ENCODE measurements around the gene PCDH9. TPM values are rescaled to one million over a fixed set of nuclear protein-coding genes. Genes with fewer than 3 reads are reported as not detected.

Gene PCDH9
- total and polyA plus RNA-seq, 12 donors = 2.9 to 32.0 (median 15.4) TPM

GRCh38 chr13:66689628-66690027 lies 540.5 kb downstream of the PCDH9 start:
- intact Hi-C loops (cut with DNase I) = loop anchor here in 4 of 10 donors (5.0 to 10.0 kb wide), 2 partner anchors 533 to 535 kb away; no protein-coding TSS in a partner anchor
- no peak overlapping the region for H3K27ac ChIP-seq
- H3K9me3 ChIP-seq = peaks cover 0 to 15% (median 6%) of the 10 kb centered on the region in 11 donors
- no peak overlapping the region for H3K4me3 ChIP-seq
- ATAC-seq (peak in 3 of 8 donors; percentile 47 to 65 (median 52)), DNase-seq (no peak)
- H3K27me3 ChIP-seq = no peaks in the 10 kb centered on the region
- peak in 6 of 9 donors; percentile 18 to 58 (median 34) for TF ChIP-seq CTCF (IDR thresholded peaks at IDR 0.05)
- no peaks in the 10 kb centered on the region for H3K36me3 ChIP-seq
- peaks cover 0 to 11% (median 0%) of the 10 kb centered on the region in 9 donors for H3K4me1 ChIP-seq
- WGBS, 2 donors = 22 to 30% methylated on average over 4 of the region's 4 CpGs

DNA sequence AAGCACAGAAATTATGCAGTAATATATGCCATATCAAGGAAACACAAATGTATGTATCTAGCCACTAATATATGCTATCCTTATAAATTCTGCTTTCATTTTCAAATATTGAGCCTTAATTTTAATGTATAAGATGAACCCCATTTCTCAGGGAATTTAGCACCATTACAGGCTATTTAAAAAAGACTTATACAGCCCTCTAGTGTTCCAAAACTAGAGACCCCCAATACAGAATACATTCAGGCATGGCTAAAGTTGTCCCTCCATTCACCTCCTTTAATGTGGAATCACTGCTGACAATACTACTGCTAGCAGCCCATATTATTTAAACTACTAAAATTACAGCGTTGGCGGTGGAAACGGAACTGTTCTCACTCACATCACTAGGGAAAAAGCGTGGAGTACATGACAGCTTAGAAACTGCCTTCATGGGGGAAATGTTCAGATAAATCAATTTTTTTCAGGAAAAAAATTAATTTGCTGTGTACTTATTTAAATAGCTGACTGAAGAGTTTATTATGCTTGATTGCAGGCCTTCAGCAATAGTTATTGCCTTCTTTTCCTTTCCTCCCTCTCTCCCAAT lies 541.0 kb downstream of the PCDH9 start:
- no peak overlapping the region for H3K27ac ChIP-seq
- no peaks in the 10 kb centered on the region for H3K36me3 ChIP-seq
- H3K27me3 ChIP-seq = no peaks in the 10 kb centered on the region
- H3K4me3 ChIP-seq = no peak overlapping the region
- WGBS, 2 donors = 83 to 88% methylated on average over 4 of the region's 4 CpGs
- intact Hi-C loops (cut with DNase I) = loop anchor here in 2 of 10 donors (5.0 to 10.0 kb wide), 2 partner anchors 533 to 536 kb away; no protein-coding TSS in a partner anchor
- peak in 3 of 9 donors; percentile 4 to 13 (median 11) for TF ChIP-seq CTCF (IDR thresholded peaks at IDR 0.05)
- DNase-seq (no peak), ATAC-seq (no peak)
- peaks cover 0 to 20% (median 6%) of the 10 kb centered on the region in 11 donors for H3K9me3 ChIP-seq
- H3K4me1 ChIP-seq = peaks cover 0 to 9% (median 0%) of the 10 kb centered on the region in 9 donors

DNA sequence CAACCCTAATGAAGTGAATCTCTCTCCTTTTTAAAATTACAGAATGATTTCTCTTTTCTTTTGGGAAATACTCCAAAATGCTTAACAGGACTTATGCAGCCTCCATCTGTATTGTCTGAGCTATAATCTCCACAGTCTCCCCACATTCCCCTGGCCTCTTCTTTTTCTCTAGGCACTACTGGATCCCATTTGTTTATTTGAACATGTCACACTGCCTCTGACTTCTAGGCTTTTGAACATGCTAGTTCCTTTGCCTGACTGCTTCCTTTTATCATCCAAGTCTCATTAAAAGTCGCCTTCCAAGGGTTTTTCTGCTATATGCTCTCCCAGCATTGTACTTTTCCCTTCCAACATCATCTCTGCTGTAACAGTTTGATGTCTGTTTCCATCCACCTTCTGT lies 548.7 kb downstream of the PCDH9 start:
- Histone ChIP-seq H3K4me1 (peaks cover 0 to 8% (median 0%) of the 10 kb centered on the region in 9 donors), H3K9me3 (peaks cover 0 to 27% (median 6%) of the 10 kb centered on the region in 11 donors), H3K4me3 (no peak overlapping the region), H3K27me3 (no peaks in the 10 kb centered on the region), H3K36me3 (no peaks in the 10 kb centered on the region), H3K27ac (no peak overlapping the region)
- ATAC-seq (no peak), DNase-seq (no peak)
- 75 to 80% methylated on average over 1 of the region's 1 CpG for WGBS, 2 donors
- TF ChIP-seq CTCF (IDR thresholded peaks at IDR 0.05) = no peak
- intact Hi-C loops (cut with DNase I) = loop anchor here in 1 of 10 donors (10.0 kb wide), 1 partner anchor 543 kb away; no protein-coding TSS in a partner anchor

DNA sequence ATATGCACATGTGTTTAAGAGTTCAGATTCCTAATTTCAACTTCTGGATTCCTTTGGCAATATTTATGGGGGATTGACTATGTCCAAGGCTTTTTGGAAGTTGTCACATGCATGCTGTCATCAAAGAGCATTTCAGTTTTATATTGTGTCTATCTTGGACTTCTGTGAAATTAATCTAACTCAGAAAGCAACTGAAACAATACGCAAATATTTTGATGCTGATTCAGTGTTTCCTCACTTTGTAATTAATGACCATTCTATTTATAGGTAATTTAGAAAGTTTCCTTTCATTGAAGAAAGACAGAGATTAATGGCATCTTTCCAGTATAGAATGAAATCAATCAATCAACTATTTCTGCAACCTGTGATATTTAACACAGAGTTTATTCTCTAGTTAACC lies 550.1 kb downstream of the PCDH9 start:
- no peak for DNase-seq
- no peak for ATAC-seq
- Histone ChIP-seq H3K4me3 (no peak overlapping the region), H3K27ac (no peak overlapping the region), H3K9me3 (peaks cover 0 to 15% (median under 1%) of the 10 kb centered on the region in 11 donors), H3K27me3 (no peaks in the 10 kb centered on the region), H3K4me1 (peaks cover 0 to 8% (median 0%) of the 10 kb centered on the region in 9 donors), H3K36me3 (no peaks in the 10 kb centered on the region)
- WGBS, 2 donors = 63 to 69% methylated on average over 1 of the region's 1 CpG
- intact Hi-C loops (cut with DNase I) = loop anchor here in 1 of 10 donors (10.0 kb wide), 1 partner anchor 545 kb away; no protein-coding TSS in a partner anchor
- TF ChIP-seq CTCF (IDR thresholded peaks at IDR 0.05) = no peak
